WTC11 (cell line): ENCODE results near the gene PKMYT1. TPM values are rescaled to one million over a fixed set of nuclear protein-coding genes. Genes with fewer than 3 reads are reported as not detected.

Experiments
- CBFB ChIP-seq: sonication (generic); formaldehyde crosslinking; IDR thresholded peaks from 2 replicates; pipeline ENCODE4 v1.8.1; 2022; ENCODE audit warnings: mild to moderate bottlenecking, low read depth, missing genetic modification reagents
- CREB1 ChIP-seq: sonication (generic); formaldehyde crosslinking; IDR thresholded peaks from 2 replicates; pipeline ENCODE4 v1.8.0; 2023; ENCODE audit warnings: mild to moderate bottlenecking, missing genetic modification reagents
- ELF4 ChIP-seq: sonication (generic); formaldehyde crosslinking; IDR thresholded peaks from 2 replicates; pipeline ENCODE4 v1.8.1; 2022; ENCODE audit warnings: low read depth, mild to moderate bottlenecking, moderate library complexity, missing genetic modification reagents
- ETV6 ChIP-seq: sonication (generic); formaldehyde crosslinking; IDR thresholded peaks from 2 replicates; pipeline ENCODE4 v1.8.1; 2022; ENCODE audit warnings: mild to moderate bottlenecking, missing genetic modification reagents
- GRHL2 ChIP-seq: fragments of 250-450 bp; sonication (Bioruptor Pico); IDR thresholded peaks from 2 replicates; pipeline ENCODE4 v1.8.0; 2022; ENCODE audit warnings: mild to moderate bottlenecking, moderate library complexity; ENCODE audit not compliant: insufficient replicate concordance, severe bottlenecking
- KAT7 ChIP-seq: sonication (generic); formaldehyde crosslinking; IDR thresholded peaks from 2 replicates; pipeline ENCODE4 v1.8.1; 2023; ENCODE audit warnings: missing genetic modification reagents, mild to moderate bottlenecking, borderline replicate concordance
- NFATC4 ChIP-seq: fragments of 250-450 bp; sonication (Bioruptor Pico); IDR thresholded peaks from 2 replicates; pipeline ENCODE4 v1.9.0; 2021; ENCODE audit warnings: mild to moderate bottlenecking
- NR3C1 ChIP-seq: sonication (generic); formaldehyde crosslinking; conservative IDR thresholded peaks from 2 replicates; pipeline ENCODE4 v1.8.1; 2023; ENCODE audit warnings: low read depth, mild to moderate bottlenecking, missing genetic modification reagents
- OVOL2 ChIP-seq: fragments of 250-450 bp; sonication (Bioruptor Pico); IDR thresholded peaks from 2 replicates; pipeline ENCODE4 v1.9.0; 2021; ENCODE audit warnings: mild to moderate bottlenecking, borderline replicate concordance
- PRRX2 ChIP-seq: fragments of 250-450 bp; sonication (Bioruptor Pico); IDR thresholded peaks from 2 replicates; pipeline ENCODE4 v1.8.0; 2021; ENCODE audit warnings: mild to moderate bottlenecking
- RELA ChIP-seq: sonication (generic); formaldehyde crosslinking; IDR thresholded peaks from 2 replicates; pipeline ENCODE4 v1.8.1; 2022; ENCODE audit warnings: missing genetic modification reagents, mild to moderate bottlenecking, borderline replicate concordance
- SOX15 ChIP-seq: fragments of 250-450 bp; sonication (Bioruptor Pico); IDR thresholded peaks from 2 replicates; pipeline ENCODE4 v1.9.0; 2021; ENCODE audit warnings: mild to moderate bottlenecking
- TCF7 ChIP-seq: sonication (generic); formaldehyde crosslinking; IDR thresholded peaks from 2 replicates; pipeline ENCODE4 v1.8.0; 2022; ENCODE audit warnings: mild to moderate bottlenecking, low read depth, missing genetic modification reagents, moderate library complexity
- ZNF121 ChIP-seq: sonication (generic); formaldehyde crosslinking; IDR thresholded peaks from 2 replicates; pipeline ENCODE4 v1.8.0; 2023; ENCODE audit warnings: missing genetic modification reagents
- ZNF317 ChIP-seq: sonication (generic); formaldehyde crosslinking; IDR thresholded peaks from 2 replicates; pipeline ENCODE4 v1.8.1; 2023; ENCODE audit warnings: low read depth, mild to moderate bottlenecking, moderate library complexity, missing genetic modification reagents, borderline replicate concordance
- total RNA-seq: library from RNA; stranded (reverse); gene quantifications from 3 replicates; pipeline ENCODE4 v1.2.3, GENCODE V29; 2021
- TF ChIP-seq, protein P1 (sequence below): fragments of 250-450 bp; sonication (Bioruptor Pico); IDR thresholded peaks from 2 replicates; pipeline ENCODE4 v1.9.0; 2021; ENCODE audit warnings: mild to moderate bottlenecking
- TF ChIP-seq, protein P2 (sequence below): fragments of 250-450 bp; sonication (Bioruptor Pico); IDR thresholded peaks from 2 replicates; pipeline ENCODE4 v1.9.0; 2021; ENCODE audit warnings: mild to moderate bottlenecking
- TF ChIP-seq, protein P3 (sequence below): sonication (generic); formaldehyde crosslinking; IDR thresholded peaks from 2 replicates; pipeline ENCODE4 v1.8.0; 2022; ENCODE audit warnings: mild to moderate bottlenecking, missing genetic modification reagents
- TF ChIP-seq, protein P4 (sequence below): sonication (generic); formaldehyde crosslinking; IDR thresholded peaks from 2 replicates; pipeline ENCODE4 v1.8.1; 2022; ENCODE audit warnings: low read depth, mild to moderate bottlenecking, moderate library complexity, missing genetic modification reagents, borderline replicate concordance
- TF ChIP-seq, protein P5 (sequence below): fragments of 250-450 bp; sonication (Bioruptor Pico); IDR thresholded peaks from 2 replicates; pipeline ENCODE4 v1.9.0; 2021; ENCODE audit warnings: mild to moderate bottlenecking, borderline replicate concordance
- TF ChIP-seq, protein P6 (sequence below): sonication (generic); formaldehyde crosslinking; IDR thresholded peaks from 2 replicates; pipeline ENCODE4 v1.8.0; 2023; ENCODE audit warnings: missing genetic modification reagents
- TF ChIP-seq, protein P7 (sequence below): sonication (generic); formaldehyde crosslinking; IDR thresholded peaks from 2 replicates; pipeline ENCODE4 v1.8.0; 2022; ENCODE audit warnings: missing genetic modification reagents
- TF ChIP-seq, protein P8 (sequence below): sonication (generic); formaldehyde crosslinking; IDR thresholded peaks from 2 replicates; pipeline ENCODE4 v1.8.1; 2023; ENCODE audit warnings: mild to moderate bottlenecking, missing genetic modification reagents, moderate library complexity

Gene PKMYT1
- total RNA-seq, 1 experiment from 2014 or later = 120 TPM

DNA sequence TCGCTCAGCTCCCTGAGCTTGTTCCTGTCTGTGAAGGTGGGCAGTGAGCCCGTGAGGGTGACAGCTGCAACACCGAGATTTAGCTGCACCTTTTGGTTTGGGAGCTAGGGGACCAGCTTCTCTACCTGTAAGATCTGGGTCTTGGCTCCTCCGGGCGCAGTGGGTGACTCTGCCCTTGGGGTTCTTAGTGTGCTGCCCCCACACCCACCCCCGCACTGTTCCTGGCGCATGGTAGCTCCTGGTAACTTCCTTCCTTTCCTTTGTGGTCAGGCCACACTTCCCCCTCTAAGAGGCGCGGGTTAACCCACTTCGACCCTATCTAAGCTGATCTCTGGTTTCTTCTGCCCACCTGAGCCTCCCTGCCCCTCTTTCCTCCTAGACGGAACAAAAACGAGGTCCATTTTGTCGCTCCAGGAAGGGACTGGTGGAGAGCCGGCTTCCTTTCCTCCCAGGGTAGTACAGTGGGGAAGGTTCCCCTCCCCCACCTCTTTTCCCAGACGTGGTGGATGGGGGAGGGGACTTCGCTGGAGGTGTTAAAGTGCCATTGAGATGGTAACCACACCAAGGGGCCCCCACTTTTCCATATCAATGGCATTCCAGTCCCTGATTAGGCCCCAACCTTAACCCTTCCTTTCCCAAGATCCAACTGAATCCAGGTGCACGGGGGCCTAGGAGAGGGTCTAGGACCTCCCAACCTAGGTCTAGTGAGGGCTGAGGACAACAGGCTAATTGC is 27.9 kb upstream of the PKMYT1 start (continued):
- TF ChIP-seq, protein P1, sequence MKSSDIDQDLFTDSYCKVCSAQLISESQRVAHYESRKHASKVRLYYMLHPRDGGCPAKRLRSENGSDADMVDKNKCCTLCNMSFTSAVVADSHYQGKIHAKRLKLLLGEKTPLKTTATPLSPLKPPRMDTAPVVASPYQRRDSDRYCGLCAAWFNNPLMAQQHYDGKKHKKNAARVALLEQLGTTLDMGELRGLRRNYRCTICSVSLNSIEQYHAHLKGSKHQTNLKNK = no peak
- TF ChIP-seq, protein P2, sequence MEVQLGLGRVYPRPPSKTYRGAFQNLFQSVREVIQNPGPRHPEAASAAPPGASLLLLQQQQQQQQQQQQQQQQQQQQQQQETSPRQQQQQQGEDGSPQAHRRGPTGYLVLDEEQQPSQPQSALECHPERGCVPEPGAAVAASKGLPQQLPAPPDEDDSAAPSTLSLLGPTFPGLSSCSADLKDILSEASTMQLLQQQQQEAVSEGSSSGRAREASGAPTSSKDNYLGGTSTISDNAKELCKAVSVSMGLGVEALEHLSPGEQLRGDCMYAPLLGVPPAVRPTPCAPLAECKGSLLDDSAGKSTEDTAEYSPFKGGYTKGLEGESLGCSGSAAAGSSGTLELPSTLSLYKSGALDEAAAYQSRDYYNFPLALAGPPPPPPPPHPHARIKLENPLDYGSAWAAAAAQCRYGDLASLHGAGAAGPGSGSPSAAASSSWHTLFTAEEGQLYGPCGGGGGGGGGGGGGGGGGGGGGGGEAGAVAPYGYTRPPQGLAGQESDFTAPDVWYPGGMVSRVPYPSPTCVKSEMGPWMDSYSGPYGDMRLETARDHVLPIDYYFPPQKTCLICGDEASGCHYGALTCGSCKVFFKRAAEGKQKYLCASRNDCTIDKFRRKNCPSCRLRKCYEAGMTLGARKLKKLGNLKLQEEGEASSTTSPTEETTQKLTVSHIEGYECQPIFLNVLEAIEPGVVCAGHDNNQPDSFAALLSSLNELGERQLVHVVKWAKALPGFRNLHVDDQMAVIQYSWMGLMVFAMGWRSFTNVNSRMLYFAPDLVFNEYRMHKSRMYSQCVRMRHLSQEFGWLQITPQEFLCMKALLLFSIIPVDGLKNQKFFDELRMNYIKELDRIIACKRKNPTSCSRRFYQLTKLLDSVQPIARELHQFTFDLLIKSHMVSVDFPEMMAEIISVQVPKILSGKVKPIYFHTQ (CRISPR knock-in tag) = 0 out of 2 replicates have a peak, but pooled peaks have one; percentile 23
- TF ChIP-seq, protein P3, sequence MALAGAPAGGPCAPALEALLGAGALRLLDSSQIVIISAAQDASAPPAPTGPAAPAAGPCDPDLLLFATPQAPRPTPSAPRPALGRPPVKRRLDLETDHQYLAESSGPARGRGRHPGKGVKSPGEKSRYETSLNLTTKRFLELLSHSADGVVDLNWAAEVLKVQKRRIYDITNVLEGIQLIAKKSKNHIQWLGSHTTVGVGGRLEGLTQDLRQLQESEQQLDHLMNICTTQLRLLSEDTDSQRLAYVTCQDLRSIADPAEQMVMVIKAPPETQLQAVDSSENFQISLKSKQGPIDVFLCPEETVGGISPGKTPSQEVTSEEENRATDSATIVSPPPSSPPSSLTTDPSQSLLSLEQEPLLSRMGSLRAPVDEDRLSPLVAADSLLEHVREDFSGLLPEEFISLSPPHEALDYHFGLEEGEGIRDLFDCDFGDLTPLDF (CRISPR knock-in tag) = no peak
- TF ChIP-seq ZNF121 (0 out of 2 replicates have a peak, but pooled peaks have one; percentile 51), NFATC4 (CRISPR knock-in tag) (no peak; the same call in 1 of the 2 replicates), KAT7 (peak; percentile 98), RELA (CRISPR knock-in tag) (no peak), OVOL2 (CRISPR knock-in tag) (no peak), ELF4 (CRISPR knock-in tag) (no peak), ZNF317 (no peak), GRHL2 (CRISPR knock-in tag) (no peak), TCF7 (CRISPR knock-in tag) (0 out of 2 replicates have a peak, but pooled peaks have one; percentile 50), SOX15 (CRISPR knock-in tag) (no peak), ETV6 (CRISPR knock-in tag) (peak; percentile 96), CREB1 (no peak), NR3C1 (CRISPR knock-in tag) (no peak), CBFB (CRISPR knock-in tag) (no peak), PRRX2 (CRISPR knock-in tag) (peak; percentile 54; the same call in 1 of the 2 replicates)
- TF ChIP-seq, protein P4, sequence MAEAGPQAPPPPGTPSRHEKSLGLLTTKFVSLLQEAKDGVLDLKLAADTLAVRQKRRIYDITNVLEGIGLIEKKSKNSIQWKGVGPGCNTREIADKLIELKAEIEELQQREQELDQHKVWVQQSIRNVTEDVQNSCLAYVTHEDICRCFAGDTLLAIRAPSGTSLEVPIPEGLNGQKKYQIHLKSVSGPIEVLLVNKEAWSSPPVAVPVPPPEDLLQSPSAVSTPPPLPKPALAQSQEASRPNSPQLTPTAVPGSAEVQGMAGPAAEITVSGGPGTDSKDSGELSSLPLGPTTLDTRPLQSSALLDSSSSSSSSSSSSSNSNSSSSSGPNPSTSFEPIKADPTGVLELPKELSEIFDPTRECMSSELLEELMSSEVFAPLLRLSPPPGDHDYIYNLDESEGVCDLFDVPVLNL (CRISPR knock-in tag) = no peak
- TF ChIP-seq, protein P5, sequence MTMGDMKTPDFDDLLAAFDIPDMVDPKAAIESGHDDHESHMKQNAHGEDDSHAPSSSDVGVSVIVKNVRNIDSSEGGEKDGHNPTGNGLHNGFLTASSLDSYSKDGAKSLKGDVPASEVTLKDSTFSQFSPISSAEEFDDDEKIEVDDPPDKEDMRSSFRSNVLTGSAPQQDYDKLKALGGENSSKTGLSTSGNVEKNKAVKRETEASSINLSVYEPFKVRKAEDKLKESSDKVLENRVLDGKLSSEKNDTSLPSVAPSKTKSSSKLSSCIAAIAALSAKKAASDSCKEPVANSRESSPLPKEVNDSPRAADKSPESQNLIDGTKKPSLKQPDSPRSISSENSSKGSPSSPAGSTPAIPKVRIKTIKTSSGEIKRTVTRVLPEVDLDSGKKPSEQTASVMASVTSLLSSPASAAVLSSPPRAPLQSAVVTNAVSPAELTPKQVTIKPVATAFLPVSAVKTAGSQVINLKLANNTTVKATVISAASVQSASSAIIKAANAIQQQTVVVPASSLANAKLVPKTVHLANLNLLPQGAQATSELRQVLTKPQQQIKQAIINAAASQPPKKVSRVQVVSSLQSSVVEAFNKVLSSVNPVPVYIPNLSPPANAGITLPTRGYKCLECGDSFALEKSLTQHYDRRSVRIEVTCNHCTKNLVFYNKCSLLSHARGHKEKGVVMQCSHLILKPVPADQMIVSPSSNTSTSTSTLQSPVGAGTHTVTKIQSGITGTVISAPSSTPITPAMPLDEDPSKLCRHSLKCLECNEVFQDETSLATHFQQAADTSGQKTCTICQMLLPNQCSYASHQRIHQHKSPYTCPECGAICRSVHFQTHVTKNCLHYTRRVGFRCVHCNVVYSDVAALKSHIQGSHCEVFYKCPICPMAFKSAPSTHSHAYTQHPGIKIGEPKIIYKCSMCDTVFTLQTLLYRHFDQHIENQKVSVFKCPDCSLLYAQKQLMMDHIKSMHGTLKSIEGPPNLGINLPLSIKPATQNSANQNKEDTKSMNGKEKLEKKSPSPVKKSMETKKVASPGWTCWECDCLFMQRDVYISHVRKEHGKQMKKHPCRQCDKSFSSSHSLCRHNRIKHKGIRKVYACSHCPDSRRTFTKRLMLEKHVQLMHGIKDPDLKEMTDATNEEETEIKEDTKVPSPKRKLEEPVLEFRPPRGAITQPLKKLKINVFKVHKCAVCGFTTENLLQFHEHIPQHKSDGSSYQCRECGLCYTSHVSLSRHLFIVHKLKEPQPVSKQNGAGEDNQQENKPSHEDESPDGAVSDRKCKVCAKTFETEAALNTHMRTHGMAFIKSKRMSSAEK (CRISPR knock-in tag) = 0 out of 2 replicates have a peak, but pooled peaks have one; percentile 25
- TF ChIP-seq, protein P6, sequence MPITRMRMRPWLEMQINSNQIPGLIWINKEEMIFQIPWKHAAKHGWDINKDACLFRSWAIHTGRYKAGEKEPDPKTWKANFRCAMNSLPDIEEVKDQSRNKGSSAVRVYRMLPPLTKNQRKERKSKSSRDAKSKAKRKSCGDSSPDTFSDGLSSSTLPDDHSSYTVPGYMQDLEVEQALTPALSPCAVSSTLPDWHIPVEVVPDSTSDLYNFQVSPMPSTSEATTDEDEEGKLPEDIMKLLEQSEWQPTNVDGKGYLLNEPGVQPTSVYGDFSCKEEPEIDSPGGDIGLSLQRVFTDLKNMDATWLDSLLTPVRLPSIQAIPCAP (CRISPR knock-in tag) = no peak
- TF ChIP-seq, protein P7, sequence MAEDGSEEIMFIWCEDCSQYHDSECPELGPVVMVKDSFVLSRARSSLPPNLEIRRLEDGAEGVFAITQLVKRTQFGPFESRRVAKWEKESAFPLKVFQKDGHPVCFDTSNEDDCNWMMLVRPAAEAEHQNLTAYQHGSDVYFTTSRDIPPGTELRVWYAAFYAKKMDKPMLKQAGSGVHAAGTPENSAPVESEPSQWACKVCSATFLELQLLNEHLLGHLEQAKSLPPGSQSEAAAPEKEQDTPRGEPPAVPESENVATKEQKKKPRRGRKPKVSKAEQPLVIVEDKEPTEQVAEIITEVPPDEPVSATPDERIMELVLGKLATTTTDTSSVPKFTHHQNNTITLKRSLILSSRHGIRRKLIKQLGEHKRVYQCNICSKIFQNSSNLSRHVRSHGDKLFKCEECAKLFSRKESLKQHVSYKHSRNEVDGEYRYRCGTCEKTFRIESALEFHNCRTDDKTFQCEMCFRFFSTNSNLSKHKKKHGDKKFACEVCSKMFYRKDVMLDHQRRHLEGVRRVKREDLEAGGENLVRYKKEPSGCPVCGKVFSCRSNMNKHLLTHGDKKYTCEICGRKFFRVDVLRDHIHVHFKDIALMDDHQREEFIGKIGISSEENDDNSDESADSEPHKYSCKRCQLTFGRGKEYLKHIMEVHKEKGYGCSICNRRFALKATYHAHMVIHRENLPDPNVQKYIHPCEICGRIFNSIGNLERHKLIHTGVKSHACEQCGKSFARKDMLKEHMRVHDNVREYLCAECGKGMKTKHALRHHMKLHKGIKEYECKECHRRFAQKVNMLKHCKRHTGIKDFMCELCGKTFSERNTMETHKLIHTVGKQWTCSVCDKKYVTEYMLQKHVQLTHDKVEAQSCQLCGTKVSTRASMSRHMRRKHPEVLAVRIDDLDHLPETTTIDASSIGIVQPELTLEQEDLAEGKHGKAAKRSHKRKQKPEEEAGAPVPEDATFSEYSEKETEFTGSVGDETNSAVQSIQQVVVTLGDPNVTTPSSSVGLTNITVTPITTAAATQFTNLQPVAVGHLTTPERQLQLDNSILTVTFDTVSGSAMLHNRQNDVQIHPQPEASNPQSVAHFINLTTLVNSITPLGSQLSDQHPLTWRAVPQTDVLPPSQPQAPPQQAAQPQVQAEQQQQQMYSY (CRISPR knock-in tag) = peak; percentile 60
- TF ChIP-seq, protein P8, sequence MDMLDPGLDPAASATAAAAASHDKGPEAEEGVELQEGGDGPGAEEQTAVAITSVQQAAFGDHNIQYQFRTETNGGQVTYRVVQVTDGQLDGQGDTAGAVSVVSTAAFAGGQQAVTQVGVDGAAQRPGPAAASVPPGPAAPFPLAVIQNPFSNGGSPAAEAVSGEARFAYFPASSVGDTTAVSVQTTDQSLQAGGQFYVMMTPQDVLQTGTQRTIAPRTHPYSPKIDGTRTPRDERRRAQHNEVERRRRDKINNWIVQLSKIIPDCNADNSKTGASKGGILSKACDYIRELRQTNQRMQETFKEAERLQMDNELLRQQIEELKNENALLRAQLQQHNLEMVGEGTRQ (CRISPR knock-in tag) = no peak
